GM19025 (cell line): ENCODE data around the gene CELSR1.

ENCODE experiments used
- ATAC-seq: cut with Tn5 transposase; IDR thresholded peaks from one replicate; pipeline ENCODE4 v1.9.1; 2021; ENCODE audit warnings: mild to moderate bottlenecking, low read depth, moderate library complexity; ENCODE audit not compliant: unreplicated experiment

The CELSR1 gene

DNA sequence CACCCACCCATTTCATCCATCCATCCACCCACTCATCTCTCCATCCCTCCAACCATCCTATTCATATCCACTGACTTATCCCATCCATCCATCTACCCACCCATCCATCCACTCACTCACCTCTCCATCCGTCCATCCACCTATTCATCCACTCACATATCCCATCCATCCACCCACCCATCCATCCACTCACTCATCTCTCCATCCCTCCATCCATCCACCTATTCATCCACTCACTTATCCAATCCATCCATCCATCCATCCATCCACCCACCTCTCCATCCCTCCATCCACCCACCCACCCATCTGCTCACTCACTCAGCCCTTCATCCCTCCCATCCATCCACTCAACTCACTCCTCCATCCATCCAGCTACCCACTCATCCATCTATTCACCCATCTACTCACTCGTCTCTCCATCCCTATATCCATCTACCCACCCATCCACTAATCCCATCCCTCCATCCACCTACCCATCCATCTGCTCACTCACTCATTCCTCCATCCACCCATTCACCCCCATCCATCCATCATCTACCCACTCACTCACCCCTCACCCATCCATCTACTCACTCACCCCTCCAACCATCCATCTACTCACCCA, 165.7 kb downstream of the CELSR1 start:
- no peak for ATAC-seq

DNA sequence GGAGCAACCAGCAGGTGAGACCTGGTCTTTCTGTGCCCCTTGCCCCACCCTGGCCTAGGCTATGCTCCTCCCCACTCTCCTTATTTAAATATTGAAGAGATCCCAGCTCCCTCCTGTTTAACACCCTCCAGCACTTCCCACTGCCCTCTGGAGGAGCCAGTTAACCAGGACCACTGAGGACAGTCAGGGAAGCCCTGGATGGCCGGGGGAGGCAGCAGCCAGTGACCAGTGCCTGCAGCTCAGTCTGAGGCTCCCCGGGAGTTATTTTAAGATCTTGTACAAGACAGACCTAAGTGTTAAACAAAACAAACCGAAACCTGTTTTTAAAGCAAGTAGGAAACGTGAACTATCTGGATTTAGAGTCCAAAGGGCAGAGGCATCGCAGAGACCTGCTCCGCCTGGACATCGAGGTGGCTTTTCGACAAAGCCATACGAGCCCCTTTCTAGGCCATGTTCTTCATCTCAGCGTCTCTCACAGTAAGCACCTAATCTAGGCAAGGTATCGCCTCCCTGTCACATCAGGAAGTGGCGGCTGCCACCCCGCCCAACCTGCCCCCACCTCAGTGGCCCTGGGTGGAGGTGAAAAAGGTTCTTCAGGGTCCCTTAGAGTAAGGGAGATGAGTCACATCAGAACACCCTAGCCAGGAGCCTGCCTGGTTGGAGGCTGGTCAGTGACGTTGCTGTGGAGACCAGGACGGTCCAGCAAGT, 166.7 kb downstream of the CELSR1 start:
- no peak for ATAC-seq

DNA sequence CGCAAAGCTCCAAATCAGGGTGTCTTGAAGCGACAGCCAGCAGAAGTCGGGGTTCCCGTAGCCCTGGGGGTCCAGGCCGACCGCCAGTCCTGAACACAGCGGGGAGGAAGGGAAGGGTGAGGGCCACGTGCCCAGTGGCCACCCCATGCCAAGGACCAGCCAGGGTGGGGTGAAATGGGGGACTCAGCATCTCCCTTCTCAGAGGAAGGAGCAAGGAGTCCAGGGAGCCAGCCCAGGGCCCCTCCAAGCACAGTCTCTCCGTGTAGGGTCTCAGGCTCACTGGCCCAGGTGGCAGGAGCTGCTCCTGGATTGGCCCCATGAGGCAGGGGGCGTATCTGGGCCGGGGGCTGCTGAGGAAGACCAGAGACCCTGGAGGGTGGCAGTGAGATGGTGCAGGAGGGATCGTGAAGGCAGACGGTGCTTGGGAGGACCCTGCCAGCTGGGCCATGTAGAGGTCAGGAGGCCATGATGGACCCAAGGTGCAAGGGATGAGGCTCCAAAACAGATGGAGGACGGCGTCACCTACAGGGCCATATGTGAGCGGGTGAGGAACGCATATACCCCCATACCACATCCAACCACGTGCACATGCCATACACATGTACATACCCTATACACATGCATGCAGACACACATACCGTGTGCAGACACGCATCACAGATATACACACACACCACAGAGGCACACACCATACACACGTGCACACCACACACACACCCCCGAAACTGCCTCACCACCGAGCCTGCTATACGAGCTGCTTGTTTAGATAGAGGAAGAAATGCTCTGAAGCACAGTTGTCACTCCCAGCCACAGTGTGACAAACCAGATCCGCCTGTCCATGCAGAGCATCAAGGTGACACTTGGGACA, 167.5 kb downstream of the CELSR1 start:
- ATAC-seq, result no peak

DNA sequence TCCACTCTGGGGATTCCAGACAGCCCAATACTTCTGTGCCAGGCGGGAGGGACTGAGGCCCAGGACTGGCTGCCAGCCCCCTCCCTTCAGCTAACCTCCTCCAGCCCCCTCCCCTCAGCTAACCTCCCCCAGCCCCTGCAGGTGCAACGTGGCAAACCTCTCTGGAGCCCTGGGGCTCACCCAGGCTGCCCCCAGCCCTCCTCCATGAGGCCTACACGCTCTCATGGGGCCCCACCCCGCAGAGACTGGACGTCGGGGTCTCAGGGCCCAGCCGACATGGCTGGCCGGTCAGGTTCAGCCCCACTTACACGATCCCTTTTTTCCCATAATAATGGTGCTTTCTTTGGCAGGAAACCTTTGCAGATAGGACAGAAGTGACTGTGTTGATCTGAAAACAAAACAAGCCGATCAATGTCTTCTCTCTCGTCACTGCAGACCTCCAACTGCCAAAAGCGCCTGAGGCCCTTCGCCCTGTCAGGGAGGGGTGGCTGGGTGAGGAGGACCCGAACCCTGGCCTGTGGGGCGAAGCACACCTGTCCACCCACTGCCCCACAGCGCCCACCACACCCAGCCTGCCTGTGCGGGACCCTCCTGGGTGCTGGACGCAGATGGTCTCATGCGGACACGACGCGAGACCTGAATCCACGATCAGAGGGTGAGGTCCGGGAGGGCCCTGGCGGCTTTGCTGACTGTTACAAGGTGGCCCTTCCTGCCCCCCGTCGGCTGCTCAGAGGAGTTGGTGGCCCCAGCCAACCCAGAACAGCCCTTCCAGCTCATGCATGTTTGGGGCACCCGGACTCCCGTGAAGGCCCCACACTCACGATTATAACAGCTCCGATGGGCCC, 168.3 kb downstream of the CELSR1 start:
- no peak for ATAC-seq

DNA sequence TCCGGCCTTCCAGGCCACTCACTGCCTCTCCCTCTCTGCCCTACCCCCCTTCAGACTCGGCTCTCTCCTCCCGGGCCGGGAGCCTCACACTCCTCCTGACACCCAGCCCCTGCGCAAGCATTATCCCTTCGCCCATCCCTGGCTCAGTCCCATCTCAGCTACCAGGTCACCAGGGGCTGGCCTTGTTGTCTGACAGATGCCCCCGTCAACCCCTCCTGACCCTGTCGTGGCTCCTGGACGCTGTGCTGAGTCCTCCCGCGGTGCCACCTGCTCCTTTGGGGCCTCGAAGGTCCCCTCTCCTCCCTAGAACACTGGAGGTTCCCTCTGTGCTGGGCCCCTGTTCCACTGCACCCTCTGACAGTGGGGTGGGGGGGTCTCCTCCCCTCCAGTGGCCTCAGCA, 169.0 kb downstream of the CELSR1 start:
- no peak for ATAC-seq

DNA sequence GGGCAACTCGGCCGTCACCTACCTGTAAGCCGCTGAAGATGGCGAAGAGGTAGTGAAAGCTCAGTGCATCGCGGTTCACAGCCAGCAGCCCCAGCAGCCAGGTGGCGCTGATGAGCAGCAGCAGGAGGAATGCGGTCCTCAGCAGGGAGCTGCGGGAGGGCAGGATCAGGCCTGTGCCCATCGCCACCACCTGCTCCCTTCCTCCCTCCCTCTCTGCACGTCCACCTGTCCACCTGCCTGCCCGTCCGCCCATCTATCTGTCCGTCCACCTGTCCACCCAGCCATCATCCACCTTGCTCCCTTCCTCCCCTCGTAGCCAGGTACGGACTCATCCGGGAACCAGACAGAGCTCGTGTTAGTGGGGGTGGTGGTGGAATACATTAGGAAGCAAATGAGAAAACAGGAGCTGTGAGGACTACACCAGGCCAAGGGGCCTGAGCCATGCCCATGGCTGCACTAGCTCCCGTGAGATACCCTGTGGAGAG, 169.7 kb downstream of the CELSR1 start:
- no peak for ATAC-seq

DNA sequence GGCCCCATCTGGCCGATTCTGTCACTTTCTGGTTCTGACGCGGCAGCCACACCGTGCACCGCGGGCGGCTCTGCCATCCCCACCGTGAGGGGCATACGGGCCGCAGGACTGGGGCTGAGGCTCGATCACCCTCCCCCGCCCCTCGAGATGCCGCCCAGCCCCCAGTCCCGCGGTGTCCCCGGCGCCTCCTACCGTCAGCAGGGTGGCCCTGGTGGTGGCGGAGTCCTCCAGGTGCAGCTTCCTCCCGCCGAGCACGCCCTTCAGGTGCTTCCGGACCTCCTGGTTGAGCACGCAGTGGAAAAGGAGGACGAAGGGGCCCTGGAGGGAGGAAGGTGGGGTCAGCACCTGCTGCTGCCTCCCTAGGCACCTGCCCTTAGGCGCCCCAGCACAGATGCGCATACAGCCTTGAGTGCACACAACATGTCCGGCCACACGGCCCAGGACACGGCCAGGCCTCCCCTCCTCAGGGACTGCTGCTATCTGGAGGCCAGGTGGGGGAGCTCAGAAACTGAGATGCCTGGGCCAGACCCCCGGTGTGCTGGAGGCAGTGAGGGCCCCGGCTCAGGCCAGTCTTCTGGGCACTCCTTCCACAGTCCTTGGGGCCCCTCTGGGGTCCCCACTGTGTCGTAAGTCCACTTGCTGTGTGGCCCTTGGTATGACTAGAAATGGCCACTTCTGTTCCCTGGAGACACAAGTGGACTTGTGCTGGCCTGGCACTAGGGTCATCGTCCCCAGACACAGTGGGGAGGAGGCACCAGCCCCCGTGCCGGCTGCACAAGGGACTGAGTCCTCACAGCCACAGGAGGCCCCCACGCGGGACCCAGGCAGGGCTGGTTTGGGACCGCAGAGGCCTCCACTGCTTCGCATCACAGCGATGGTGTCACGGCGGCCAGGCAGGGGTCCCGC, 170.4 kb downstream of the CELSR1 start:
- no peak for ATAC-seq

DNA sequence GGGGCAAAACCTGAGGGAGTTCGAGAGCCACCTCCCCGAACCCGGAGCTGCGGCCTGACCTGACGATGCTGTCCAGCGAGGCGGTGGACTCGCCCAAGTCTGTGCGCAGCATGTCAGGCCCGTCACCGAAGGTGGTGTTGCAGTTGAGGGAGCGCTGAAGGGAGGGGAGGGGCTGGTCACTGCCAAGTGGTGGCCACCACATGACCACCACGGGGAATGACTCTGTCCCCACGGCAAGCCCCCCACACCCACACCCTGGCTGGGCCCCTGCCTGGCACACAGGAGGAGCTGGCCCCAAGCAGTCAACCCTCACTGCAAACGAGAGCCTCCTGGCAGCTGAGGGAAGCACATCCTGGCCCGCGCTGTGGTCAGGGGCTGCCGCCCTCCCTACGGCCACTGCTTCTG, 171.1 kb downstream of the CELSR1 start:
- no peak for ATAC-seq

DNA sequence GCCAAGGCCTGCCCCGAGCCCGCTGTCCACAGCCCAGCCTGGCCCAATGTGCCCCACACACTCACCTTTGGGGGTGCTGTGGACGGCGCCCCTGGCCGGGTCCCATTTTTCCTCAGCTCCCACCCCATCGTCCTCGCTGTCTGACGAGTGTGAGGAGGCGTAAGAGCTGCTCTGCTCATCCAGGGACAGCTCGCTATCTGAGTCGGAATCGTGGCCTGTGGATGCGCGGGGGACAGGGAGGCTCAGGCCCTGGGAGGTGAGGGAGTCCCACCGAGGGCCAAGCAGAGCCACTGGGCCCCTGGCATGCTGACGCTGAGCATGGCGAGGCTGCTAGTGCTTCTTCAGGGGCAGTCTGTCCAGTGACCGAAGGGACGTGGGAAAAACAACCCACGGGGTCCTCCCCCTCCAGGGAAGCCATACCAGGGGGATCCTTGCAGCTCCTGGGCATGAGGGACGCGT, 172.2 kb downstream of the CELSR1 start:
- no peak for ATAC-seq

DNA sequence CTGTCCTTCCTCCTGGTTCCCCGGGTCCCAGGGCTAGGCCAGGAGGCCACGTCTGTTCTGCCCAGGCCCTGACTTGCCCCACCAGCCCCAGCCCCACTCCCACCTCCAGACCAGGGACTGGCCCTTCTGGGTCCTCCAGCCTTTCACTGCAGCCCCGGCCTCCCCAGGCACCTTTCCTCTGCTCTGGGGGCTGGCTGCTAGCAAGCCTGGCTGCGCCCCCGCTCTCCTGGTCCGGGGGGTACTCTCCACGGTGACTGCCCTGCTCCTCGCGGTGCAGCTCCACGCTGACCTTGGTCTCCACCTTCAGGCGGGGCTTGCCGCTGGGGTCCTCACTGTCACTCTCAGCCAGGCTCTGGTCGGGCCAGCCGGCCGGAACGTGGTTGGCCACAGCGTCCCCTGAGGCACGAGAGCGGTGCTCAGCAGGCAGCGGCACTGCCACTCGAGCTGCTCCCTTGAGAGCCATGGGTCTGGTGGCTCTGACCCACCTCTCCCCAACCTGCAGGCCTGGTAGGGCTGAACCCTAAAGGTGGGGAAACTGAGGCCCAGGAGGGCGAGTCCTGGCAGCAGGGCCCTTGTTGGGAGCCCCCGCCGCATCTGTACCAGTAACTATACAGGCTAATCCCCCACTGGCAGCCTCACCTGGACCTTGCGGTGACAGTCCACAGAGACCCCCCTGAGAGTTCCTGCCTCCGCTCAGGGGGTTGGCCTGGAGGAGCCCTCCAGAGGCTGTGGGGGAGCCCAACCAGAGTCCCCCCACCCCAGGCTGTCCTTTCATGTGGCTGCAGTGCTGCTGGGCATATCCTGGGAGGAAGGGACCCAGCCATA, 172.9 kb downstream of the CELSR1 start:
- ATAC-seq, result no peak

DNA sequence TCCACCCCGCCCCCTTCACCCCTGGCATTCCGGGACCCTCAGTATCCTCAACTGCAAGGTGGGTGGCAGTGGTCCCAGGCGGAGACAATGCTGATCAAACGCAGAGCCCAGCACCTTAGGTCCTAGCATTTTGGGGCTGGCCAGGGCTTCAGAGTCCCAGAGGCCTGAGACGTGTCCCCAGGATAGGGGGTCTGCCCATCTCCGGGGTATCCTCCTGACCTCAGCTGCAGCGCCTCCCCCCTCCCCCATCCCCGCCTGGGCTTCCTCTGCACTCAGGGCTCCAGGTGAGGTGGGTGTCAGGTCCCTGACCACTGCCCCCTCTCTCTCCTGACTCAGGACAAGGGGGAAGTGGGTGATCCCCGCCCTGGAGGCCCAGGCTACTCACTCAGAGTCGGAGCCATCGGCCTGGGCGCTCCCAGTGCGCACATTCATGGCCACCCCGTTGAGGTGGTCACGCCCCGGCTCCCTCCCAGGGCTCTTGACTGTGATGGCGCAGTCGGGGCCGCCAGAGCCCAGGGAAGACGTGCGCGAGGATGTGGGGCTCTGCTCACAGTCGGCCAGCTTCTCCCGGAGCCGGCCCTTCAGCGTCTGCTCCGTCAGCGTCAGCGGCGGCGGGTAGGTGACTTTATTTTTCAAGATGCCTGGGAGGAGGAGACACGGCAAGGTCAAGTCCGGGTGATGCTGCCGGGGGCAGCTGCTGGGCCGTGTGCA, 173.7 kb downstream of the CELSR1 start:
- no peak for ATAC-seq

DNA sequence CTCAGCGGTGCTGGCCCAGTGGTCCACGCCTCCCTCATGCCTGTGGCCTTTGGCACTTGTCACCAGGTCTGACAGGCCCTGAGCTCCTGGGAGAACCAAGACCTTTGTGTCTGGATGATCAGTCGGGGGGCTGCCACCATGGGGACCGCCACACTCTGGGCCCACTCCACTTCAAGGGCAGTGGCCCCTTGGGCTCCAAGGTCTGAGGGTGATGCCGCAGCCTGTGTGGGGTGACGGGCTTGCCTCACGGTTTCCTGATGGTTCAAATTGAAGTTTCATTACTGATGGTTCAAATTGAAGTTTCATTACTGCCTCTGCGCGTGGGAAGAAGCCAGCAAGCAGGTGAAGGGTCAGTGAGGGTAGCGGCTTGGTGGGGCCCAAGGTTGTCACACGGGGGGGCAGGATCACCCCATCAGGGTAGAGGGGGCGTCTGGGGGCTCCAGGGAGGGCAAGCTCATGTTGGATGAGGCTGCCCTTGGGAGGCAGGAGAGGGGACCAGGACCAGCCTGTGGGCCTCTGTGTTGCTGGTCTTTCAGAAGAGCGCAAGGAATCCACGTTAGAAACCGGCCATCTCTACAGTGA, 174.4 kb downstream of the CELSR1 start:
- ATAC-seq, result no peak

DNA sequence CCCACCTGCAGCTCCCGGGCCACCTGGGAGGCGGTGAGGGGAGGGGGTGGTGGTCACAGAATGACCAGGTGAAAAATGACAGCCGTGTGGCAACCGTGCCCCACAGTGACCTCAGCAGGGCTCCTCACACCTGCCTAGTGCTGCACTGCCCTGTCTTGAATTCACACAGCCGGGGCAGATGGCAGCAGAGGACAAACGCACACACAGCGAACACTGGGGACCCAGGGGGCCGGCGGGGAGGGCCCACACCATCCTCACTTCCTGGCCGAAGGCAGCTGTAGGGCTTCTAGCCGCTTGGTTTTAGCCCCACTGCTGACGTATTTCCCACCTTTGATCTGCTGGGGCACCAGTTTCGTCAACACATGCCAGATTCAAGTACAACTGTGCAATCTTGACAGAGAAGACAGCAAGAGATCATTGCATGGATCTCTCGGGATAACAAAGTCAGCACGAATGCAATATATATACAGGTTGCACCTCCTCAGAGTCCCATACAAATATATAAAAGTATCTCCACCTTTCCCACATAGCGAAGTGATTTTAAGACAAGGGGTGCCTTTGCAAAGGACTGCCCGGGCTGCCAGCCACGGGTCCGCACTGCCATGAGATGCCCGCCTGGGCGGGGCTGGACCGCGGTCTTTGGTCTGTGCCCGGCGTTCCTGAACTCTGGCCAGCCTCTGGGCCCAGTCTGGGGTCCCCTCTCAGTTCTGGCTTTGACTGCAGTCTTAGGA, 175.1 kb downstream of the CELSR1 start:
- ATAC-seq, result no peak

DNA sequence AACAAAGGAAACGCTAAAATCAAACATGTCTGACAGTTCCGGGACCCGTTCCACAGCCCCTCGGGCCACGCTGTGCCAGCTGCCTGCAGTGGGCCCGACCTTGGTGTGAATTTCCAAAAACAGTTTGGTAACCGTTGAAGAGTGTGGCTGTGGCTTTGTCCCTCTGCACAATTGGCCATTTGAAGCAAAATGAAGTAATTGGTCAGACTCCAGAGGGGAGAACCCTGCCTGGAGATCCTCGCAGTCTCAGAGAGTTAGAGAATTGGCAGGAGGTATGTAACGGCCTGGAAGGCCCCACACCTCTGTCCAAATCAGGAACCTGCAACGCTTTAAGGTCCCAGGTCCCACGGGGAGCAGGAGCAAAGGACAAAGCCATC, 175.6 kb downstream of the CELSR1 start:
- ATAC-seq, result no peak

DNA sequence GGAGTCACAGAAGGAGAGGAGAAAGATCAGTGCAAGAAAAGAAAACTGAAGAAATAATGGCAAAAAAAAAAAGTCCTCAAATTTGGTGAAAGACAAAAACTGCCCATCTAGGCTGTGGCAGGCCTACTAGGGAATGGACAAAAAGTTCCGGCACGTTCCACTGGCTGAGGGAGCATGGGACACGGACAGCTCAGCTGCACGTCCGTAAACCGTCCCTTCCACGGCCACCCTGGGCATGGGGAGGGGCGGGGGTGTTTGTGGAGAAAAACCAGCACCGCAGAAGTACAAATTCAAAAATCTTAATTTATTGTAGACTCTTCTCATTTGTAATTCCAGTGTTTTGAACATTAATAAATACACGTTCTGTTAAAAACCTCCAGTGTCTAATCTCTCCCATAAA, 176.5 kb downstream of the CELSR1 start:
- no peak for ATAC-seq

DNA sequence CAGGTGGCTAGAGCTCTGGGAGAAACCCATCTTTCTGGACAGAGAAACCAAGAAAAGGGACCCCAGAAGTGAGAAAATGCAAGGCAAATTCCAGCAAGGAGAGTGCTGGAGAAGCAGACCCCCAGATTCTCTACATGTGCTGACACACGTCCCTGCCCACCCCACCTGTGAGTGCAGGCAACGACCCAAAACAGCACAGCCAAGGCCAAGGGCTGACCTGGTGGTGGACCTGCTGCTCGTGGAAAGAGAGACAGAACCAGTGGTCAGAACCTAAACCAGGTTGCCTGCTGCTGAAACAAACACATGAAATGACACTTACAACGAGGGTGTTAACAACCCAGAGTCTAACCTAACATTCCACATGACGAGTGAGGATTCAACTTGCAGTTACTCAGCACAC, 177.3 kb downstream of the CELSR1 start:
- no peak for ATAC-seq

DNA sequence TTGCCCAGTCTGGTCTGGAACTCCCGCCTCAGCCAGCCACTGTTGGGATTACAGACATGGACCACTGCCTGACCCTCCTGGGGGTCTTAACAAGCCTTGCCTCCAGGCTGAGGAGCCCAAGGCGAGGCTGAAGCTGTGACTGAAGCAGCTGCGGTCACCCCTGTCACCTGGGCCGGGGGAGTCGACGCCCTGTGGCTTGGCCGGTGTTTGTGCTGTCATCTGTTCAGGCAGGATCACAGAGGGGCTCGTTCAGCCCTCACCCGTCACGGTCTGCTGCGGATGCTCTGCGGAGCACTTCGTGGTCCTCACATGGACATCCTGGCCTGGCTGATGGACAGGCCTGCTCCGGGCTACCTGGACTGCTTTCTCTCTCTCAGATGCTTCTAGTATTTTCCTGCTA, 178.1 kb downstream of the CELSR1 start:
- no peak for ATAC-seq
